HepG2 (cell line): ENCODE measurements around the gene CIB1.

Source experiments
- DMTF1 ChIP-seq: sonication (generic); formaldehyde crosslinking; IDR thresholded peaks from 2 replicates; pipeline ENCODE4 v1.4.0; 2020; ENCODE audit warnings: mild to moderate bottlenecking, missing genetic modification reagents
- MXD4 ChIP-seq: IDR thresholded peaks from 2 replicates; pipeline ENCODE4 v1.6.1; 2016; ENCODE audit warnings: mild to moderate bottlenecking, missing biosample characterization, missing genetic modification reagents
- TCF7 ChIP-seq: sonication (generic); IDR thresholded peaks from 2 replicates; pipeline ENCODE4 v1.6.1; 2016; ENCODE audit warnings: antibody characterized with exemption, low read depth
- ZC3H4 ChIP-seq: sonication (generic); formaldehyde crosslinking; IDR thresholded peaks from 2 replicates; pipeline ENCODE4 v1.4.0; 2020; ENCODE audit warnings: missing genetic modification reagents, borderline replicate concordance
- ZNF766 ChIP-seq: sonication (generic); formaldehyde crosslinking; IDR thresholded peaks from 2 replicates; pipeline ENCODE4 v1.5.0; 2020; ENCODE audit warnings: missing genetic modification reagents, borderline replicate concordance

GRCh38 chr15:90205050-90205848 is 28.5 kb downstream of the CIB1 start:
- TF ChIP-seq ZC3H4, result no peak
- no peak for TF ChIP-seq MXD4 (CRISPR knock-in tag)
- TF ChIP-seq DMTF1 (CRISPR knock-in tag), result no peak
- TF ChIP-seq TCF7, result no peak
- TF ChIP-seq ZNF766 (CRISPR knock-in tag), result no peak
